ENCODE results near the gene PLA2G6.

PLA2G6 gene

DNA sequence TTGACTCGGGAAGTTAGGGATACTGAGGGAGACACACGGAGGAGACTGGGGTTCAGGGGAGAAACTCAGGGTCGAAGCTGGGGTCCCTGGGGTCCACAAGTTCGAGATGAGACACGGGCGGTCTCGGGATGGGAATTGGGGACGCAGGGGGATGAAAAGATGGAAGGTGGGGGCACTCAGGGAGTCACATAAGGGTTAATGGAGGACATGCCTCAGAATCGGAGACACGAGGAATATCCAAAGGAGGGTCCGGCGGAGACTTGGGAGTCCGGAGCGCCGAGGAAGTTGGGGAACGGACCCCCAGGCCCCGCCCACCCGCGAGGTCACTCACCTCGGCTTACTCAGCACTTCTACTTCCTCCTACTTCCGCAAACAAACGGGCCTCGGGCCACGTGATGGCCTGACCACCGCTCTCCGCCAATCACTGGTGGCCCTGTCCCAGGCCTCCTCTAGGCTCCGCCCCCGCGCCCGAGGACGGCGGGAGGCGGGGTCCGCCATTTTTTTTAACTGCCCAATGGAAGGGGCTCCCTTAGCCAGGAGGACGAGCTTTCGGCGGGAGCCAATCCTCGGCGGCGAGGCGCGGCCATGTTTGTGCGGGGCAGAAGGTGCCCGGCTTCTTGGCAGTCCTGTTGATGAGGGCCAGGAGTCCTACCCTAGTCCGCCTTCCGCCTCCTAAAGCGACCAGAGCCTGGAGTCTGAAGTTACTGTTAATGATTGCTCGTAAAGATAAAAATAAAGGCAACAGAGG is at the start of gene PLA2G6:
TSS of gene PLA2G6 (minus strand) at position 378 of the 748 bp plus-strand sequence. CDS start 12,404 bp downstream, outside the sequence.
- peak; percentile 88 to 93 (median 92) for DNase-seq

GRCh38 chr22:38230916-38231315 is 49.3 kb upstream of the PLA2G6 start:
- DNase-seq = no peak

GRCh38 chr22:38230108-38230825 is 48.6 kb upstream of the PLA2G6 start:
- DNase-seq = peak in 1 of 4 experiments; percentile 8

DNA sequence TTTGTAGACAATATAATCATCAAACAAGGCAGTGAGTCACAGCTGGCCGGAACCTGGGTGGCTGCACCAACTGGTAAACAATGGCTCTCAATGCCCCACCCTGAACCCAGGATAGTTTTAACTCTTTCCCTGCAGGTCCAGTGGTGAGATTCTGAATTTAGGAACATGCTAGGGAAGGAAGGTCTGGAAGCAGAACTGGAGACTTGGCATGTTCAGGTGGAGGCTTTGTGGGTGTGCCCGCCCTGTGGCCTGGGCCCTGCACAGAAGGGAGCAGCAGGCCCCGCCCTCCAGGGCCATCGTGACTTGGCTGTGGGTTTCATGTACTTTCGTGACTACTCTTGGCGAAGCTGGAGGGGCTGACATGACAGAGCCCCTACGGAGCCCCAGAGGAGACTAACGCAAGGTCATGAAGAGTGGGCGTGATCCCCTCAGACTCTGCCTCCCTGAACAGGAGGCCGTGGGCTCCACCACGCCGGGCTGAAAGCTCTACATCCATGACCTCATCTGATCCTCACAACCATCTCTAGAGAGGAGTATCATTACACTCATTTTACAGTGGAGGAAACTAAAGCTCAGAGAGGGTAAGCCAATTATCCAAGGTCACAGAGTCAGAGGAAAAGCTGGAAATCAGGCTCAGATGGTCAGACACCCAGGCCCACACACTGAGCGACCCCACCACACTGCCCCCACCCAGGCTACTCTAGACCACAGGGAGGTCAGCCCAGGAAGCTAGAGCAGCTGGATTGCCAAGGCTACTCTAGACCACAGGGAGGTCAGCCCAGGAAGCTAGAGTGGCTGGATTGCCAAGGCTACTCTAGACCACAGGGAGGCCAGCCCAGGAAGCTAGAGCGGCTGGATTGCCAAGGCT is 47.5 kb upstream of the PLA2G6 start:
- DNase-seq = no peak

GRCh38 chr22:38228326-38228872 is 46.8 kb upstream of the PLA2G6 start:
- DNase-seq = no peak

DNA sequence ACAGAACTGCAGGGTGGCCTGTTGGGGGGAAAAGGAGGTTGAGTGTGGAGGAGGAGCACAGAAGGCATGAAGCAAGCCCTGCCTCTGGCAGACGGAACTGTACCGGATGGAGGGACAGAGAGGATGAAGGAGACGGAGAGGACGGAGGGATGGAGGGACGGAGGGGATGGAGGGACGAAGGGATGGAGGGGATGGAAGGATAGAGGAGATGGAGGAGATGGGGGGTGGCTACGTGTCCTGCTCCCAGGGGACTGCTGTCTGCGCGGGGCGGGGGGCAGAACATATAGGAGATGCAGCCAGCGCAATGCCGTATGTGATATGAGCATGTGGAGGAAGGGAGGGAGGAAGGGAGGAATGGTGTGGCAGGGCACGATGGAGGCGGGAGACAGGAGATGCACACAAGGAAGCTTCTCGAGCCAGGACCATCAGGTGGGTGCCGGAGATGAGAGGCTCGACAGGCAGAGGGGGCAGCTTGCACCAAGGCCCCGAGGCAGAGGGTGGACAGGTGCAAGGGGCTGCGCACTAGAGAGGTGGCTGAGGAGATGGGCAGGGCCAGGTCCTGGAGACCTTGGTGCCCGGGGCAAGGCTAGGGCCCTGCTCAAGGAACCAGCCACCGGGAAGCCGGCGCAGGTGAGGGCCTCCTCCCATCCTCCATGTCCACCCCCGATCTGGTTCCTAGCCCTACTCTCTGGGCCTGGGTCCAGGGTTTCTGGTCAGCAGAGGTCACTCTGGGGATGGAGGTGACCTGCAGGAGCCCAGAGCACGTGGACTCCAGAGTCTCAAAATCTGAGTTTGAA is 45.4 kb upstream of the PLA2G6 start:
- DNase-seq = no peak

DNA sequence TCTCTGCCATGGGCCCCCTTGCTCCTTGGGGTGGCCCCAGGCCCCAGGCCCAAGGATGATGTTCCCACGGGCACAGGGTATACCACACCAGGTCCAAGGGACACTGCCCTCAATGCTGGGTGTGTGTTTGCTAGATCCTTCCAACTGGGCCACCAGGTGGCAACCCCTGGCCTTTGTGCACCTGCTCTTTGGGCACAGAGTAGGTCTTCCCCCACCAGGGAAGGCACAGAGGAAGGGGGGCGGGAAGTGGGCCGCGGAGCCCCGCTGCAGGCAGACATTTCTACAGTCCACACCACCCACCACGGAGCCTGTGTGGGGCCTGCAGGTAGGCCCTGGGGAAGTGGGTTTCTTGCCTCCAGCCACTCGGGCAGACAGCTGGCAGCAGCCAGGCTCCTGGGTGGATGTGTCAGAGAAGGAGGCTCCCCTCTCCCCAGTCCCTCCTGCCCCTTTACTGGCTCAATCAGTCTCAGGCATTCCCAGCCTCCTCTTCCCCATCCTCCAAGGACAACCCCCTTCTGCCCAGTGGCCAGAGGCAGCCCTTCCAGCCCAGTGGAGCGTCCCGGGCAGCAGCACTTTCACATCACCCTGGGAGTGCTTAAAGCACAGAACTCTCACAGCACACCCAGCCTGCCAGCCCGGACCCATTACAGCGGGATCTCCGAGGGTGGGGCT is 41.8 kb upstream of the PLA2G6 start:
- DNase-seq = no peak

DNA sequence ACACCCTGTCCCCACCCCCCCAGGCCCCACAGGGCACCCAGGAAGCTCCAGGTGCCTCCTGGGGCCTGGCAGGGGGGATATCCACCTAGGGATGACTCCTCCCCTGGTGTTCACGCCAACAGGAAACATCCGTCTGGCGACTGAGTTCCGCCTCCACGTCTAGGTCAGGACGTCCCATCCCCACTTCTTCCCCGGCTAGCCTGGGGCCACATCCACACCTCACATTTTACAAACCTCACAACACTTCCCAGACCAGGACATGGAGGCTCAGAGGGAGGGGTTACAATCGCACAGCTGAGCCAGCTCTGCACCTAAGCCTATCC is 41.1 kb upstream of the PLA2G6 start:
- DNase-seq = no peak

DNA sequence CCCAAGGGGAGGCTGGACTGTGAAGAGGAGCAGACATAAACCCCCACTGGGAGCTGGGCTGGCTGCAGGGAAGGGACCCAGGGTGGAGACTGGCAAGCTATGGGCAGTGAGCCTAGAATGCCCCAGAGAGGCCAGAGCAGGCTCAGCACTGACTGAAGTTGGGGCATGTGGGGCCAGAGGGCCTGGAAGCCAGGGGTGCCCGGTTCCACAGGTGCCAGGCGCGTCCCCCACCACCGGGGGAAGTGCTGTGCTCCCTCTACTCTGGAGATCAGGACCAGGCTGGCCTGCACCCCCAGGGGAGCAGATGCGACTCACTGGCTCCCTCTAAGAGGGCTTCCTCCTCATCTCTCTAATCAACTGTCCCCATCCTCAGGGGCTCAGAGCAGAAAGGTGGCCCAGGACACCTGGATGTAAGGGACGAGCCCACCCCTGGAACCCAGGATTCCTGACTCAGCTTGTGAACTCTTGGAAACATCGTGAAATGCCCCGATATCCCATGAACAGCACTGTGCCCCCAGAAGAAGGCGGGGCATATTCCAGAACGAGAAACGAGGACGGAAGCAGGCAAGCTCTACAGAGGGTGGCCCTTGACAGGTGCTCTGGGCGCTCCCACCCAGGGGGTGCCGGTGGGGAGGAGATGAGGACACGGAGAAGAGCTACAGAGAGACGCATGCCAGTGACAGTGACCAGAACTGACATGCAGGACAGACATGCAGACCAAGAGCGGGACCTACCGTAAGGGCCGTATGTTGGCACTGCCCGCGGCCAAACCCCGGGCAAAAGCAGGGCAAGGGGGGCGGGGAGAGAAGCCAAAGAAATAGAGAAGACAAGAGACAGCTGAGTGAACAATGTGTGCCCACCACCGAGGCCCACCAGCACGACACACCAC is 40.5 kb upstream of the PLA2G6 start:
- DNase-seq = no peak

GRCh38 chr22:38221407-38221806 is 39.8 kb upstream of the PLA2G6 start:
- DNase-seq = no peak

DNA sequence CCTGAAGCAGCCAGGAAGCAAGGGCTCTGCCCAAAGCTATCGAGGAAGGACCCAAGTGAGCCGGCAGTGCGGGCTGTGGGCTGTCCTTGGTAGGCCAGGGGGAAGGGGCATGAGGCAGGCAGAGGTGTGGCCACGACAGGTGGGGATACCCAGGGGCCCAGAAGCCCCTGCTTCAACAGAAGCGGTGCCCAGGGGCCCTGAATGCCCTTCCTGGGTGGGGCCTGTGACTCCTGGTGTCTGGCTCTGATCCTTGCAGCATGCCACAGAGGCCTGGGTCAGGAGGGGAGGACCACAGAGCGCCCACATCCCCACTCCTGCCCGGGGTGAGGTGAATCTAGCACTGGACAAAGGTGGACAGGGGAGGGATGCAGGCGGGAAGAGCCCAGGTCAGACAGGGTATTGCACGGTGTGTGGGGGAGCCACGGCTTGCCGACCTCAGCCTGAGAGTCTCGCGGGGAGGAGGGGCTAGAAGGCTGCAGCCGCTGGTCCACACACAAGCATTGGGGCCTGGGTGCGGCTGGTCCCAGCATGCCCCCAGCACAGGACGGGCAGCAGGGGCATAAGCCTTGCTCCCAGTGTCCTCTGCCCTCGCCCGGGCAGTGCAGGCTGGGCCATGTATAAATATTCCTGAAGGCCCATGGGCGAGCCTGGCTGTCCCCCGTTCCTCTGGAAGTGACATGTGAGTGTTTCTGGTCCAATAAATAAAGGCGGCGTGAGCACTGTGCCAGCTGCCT is 39.2 kb upstream of the PLA2G6 start:
- no peak for DNase-seq

GRCh38 chr22:38220163-38220562 is 38.5 kb upstream of the PLA2G6 start:
- DNase-seq = no peak

GRCh38 chr22:38219632-38220031 is 38.0 kb upstream of the PLA2G6 start:
- no peak for DNase-seq

GRCh38 chr22:38218661-38219622 is 37.3 kb upstream of the PLA2G6 start:
- DNase-seq = no peak

- DNase-seq = no peak
Observed at GRCh38 chr22:38215156-38216038, 33.8 kb upstream of the PLA2G6 start.

- peak in 3 of 4 experiments; percentile 9 to 58 (median 35) for DNase-seq
Observed at GRCh38 chr22:38214302-38215056, 32.8 kb upstream of the PLA2G6 start.

DNA sequence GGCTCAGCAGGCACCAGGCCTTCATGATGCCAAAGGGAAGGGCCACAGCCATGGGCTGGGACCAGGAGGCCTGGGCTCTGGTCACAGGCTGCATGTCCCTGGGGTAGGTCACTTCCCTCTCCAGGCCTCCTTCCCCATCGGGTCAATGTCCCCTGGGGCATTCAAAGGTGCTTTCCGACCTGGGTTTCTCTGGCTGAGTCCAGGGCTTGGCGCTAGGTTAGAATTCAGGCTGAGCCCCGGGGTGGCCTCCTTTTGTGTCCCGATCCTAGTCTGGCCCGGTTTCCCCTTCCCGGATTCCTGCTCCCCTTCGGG is 32.3 kb upstream of the PLA2G6 start:
- no peak for DNase-seq
